GM18519 (cell line): ENCODE measurements around the gene MRS2.
A peak's percentile ranks its signal among the peaks of the same experiment; 100 is the strongest.
"Not testable (repeated sequence)": the region's sequence is repeated elsewhere in the genome, so short reads cannot be mapped to it uniquely, and the experiment has no call there.

Experiments used
- ATAC-seq: cut with Tn5 transposase; IDR thresholded peaks from one replicate; pipeline ENCODE4 v1.9.1; 2021; ENCODE audit warnings: mild to moderate bottlenecking, moderate library complexity; ENCODE audit not compliant: unreplicated experiment, low FRiP score

The MRS2 gene

GRCh38 chr6:24385536-24386269 lies 17.0 kb upstream of the MRS2 start:
- ATAC-seq = no peak

GRCh38 chr6:24387818-24388217 lies 14.9 kb upstream of the MRS2 start:
- no peak for ATAC-seq

GRCh38 chr6:24391208-24391607 lies 11.5 kb upstream of the MRS2 start:
- no peak for ATAC-seq

GRCh38 chr6:24391756-24392405 lies 10.9 kb upstream of the MRS2 start:
- peak; percentile 85 for ATAC-seq

GRCh38 chr6:24394061-24394779 lies 8.5 kb upstream of the MRS2 start:
- no peak for ATAC-seq

GRCh38 chr6:24394780-24395437 lies 7.8 kb upstream of the MRS2 start:
- ATAC-seq = no peak

- no peak for ATAC-seq
Measured at GRCh38 chr6:24396824-24397223, 5.9 kb upstream of the MRS2 start.

- no peak for ATAC-seq
Measured at GRCh38 chr6:24397631-24398030, 5.1 kb upstream of the MRS2 start.

- not testable (repeated sequence) for ATAC-seq
Measured at GRCh38 chr6:24400045-24401039, 2.4 kb upstream of the MRS2 start.

GRCh38 chr6:24401458-24401857 lies 1.3 kb upstream of the MRS2 start:
- no peak for ATAC-seq

GRCh38 chr6:24403501-24403824 lies 727 bp downstream of the MRS2 start:
- no peak for ATAC-seq

- no peak for ATAC-seq
Measured at GRCh38 chr6:24405262-24405661, 2.5 kb downstream of the MRS2 start.

- peak; percentile 94 for ATAC-seq
Measured at GRCh38 chr6:24408719-24409410, 6.1 kb downstream of the MRS2 start.

GRCh38 chr6:24410622-24411021 lies 7.9 kb downstream of the MRS2 start:
- no peak for ATAC-seq

GRCh38 chr6:24412294-24412693 lies 9.6 kb downstream of the MRS2 start:
- ATAC-seq = no peak

- ATAC-seq = not testable (repeated sequence)
Measured at GRCh38 chr6:24414531-24414930, 11.8 kb downstream of the MRS2 start.

- peak; percentile 82 for ATAC-seq
Measured at GRCh38 chr6:24415753-24416152, 13.0 kb downstream of the MRS2 start.

GRCh38 chr6:24419526-24419925 lies 16.8 kb downstream of the MRS2 start:
- no peak for ATAC-seq

GRCh38 chr6:24425091-24425490 lies 22.4 kb downstream of the MRS2 start:
- ATAC-seq = no peak
